Vagina (tissue), 2 donors: ENCODE measurements around the gene L3MBTL1. TPM values are rescaled to one million over a fixed set of nuclear protein-coding genes. Genes with fewer than 3 reads are reported as not detected.
"Not testable (repeated sequence)": the region's sequence is repeated elsewhere in the genome, so short reads cannot be mapped to it uniquely, and the experiment has no call there.

Experiments used
- DNase-seq, 2 donors: peaks; one replicate each; pipeline ENCODE4 v3.0.0-alpha.2; 2017; ENCODE audit errors: extremely low spot score in 2 of 2
- H3K27ac ChIP-seq: fragments of 200-600 bp; sonication (generic); one replicate; pipeline ENCODE4 v1.5.1; 2019
- H3K27me3 ChIP-seq: fragments of 200-600 bp; sonication (generic); one replicate; pipeline ENCODE4 v1.5.1; 2019
- H3K36me3 ChIP-seq, 2 donors: fragments of 200-600 bp; sonication (generic); one replicate each; pipeline ENCODE4 v1.5.1; 2017 to 2019
- H3K4me1 ChIP-seq: fragments of 200-600 bp; sonication (generic); one replicate; pipeline ENCODE4 v1.5.1; 2019
- H3K4me3 ChIP-seq, 2 donors: fragments of 200-600 bp; sonication (generic); 1 replicate in 1 of 2; 2 replicates in 1 of 2; pipeline ENCODE4 v1.5.1; 2016 to 2019
- H3K9me3 ChIP-seq: fragments of 200-600 bp; sonication (generic); one replicate; pipeline ENCODE4 v1.5.1; 2019
- POLR2A ChIP-seq, 2 donors: fragments of 450-650 bp; IDR thresholded peaks; one replicate each; pipeline ENCODE4 v1.6.1; 2017; ENCODE audit warnings: antibody characterized with exemption in 2 of 2, mild to moderate bottlenecking in 2 of 2, moderate library complexity in 2 of 2
- POLR2AphosphoS5 ChIP-seq, 2 donors: sonication (generic); formaldehyde crosslinking; IDR thresholded peaks; one replicate each; pipeline ENCODE4 v1.9.0; 2017; ENCODE audit warnings: antibody characterized with exemption in 2 of 2, mild to moderate bottlenecking in 2 of 2, low read depth in 1 of 2; ENCODE audit not compliant: insufficient read depth in 1 of 2
- intact Hi-C: fragments of 100-400 bp; cut with DNase I; formaldehyde crosslinking; loops from one replicate; pipeline ENCODE4 v1.15.1; 2023
- total RNA-seq: library from RNA; depleted of rRNA; stranded (reverse); fragments of >200 nt; gene quantifications from one replicate; pipeline ENCODE4 v1.2.3, GENCODE V29; 2016
- TF ChIP-seq, protein P1 (sequence below), 3 experiments: fragments of 450-650 bp in 2 of 3; fragments of 200-600 bp in 1 of 3; sonication (generic) in 1 of 3; IDR thresholded peaks; one replicate each; pipeline ENCODE4 v1.5.1; 2017 to 2019; ENCODE audit warnings: antibody characterized with exemption in 3 of 3, mild to moderate bottlenecking in 2 of 3, moderate library complexity in 2 of 3

Gene L3MBTL1
- total RNA-seq, 1 donor from 2014 or later = 20.9 TPM

DNA sequence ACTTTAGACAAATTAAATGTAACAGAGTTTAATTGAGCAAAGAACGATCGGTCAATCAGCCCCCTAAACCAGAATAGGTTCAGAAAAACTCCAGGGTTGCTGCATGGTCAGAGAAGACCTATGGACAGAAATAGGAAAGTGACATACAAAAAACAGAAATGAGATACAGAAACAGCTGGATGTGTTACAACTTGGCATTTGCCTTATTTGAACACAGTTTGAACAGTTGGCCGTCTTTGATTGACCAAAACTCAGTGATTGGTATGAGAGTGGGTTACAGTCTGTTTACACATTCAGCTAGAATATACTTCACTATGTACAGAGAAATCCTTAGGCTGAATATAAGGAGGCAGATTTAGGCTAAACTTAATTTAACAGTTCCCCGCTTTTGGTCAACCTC is 29.9 kb upstream of the L3MBTL1 start:
- DNase-seq = no peak
- Histone ChIP-seq H3K27me3 (no peaks in the 10 kb centered on the region), H3K9me3 (no peaks in the 10 kb centered on the region), H3K27ac (no peak overlapping the region), H3K4me1 (no peaks in the 10 kb centered on the region), H3K36me3 (no peaks in the 10 kb centered on the region), H3K4me3 (no peak overlapping the region)
- TF ChIP-seq, protein P1, sequence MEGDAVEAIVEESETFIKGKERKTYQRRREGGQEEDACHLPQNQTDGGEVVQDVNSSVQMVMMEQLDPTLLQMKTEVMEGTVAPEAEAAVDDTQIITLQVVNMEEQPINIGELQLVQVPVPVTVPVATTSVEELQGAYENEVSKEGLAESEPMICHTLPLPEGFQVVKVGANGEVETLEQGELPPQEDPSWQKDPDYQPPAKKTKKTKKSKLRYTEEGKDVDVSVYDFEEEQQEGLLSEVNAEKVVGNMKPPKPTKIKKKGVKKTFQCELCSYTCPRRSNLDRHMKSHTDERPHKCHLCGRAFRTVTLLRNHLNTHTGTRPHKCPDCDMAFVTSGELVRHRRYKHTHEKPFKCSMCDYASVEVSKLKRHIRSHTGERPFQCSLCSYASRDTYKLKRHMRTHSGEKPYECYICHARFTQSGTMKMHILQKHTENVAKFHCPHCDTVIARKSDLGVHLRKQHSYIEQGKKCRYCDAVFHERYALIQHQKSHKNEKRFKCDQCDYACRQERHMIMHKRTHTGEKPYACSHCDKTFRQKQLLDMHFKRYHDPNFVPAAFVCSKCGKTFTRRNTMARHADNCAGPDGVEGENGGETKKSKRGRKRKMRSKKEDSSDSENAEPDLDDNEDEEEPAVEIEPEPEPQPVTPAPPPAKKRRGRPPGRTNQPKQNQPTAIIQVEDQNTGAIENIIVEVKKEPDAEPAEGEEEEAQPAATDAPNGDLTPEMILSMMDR (IDR thresholded peaks at IDR 0.05) = no peak
- TF ChIP-seq POLR2AphosphoS5 (IDR thresholded peaks at IDR 0.05; ENCODE audit: insufficient read depth in 1 of 2, low read depth in 1 of 2) (no peak), POLR2A (IDR thresholded peaks at IDR 0.05) (no peak)
- intact Hi-C loops = no loop called here

DNA sequence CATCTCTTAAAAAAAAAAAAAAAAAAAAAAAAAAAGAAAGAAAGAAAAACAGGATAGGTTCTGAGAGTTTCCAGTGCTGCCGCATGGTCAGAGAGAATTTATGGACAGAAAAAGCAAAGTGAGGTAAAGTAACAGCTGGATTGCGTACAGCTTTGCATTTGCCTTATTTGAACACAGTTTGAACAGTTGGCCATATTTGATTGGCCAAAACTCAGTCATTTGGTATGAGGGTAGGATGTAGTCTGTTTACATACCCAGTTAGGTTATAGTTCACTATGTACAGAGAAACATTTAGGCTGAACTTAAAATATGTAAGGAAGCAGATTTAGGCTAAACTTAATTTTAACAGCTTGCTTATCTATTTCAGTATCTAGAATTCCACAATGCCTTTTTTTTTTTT is 17.5 kb upstream of the L3MBTL1 start:
- no peak for TF ChIP-seq POLR2AphosphoS5 (IDR thresholded peaks at IDR 0.05; ENCODE audit: insufficient read depth in 1 of 2, low read depth in 1 of 2)
- no peak for TF ChIP-seq POLR2A (IDR thresholded peaks at IDR 0.05)
- TF ChIP-seq, protein P1 (IDR thresholded peaks at IDR 0.05) = no peak
- Histone ChIP-seq H3K4me3 (no peak overlapping the region), H3K4me1 (no peaks in the 10 kb centered on the region), H3K27ac (no peak overlapping the region), H3K9me3 (no peaks in the 10 kb centered on the region), H3K27me3 (no peaks in the 10 kb centered on the region), H3K36me3 (no peaks in the 10 kb centered on the region)
- intact Hi-C loops = no loop called here
- DNase-seq = no peak

DNA sequence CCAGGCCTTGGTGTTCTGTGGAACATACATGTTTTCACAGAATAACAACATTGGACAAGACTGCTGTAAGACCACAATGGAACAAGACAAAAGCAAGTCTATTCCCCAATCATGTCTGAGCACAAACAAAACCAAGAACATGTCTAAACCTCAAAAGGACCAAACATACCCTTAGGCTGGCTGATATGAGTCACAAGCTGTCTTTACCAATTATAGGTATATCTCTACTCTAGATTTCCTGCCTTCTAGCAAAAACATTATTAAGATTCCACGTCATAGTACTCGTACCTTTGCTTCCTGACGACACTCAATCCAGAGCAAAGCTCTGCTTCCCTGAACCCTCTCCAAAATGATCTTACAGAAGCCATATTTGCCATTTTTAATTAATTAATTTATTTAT is 15.4 kb upstream of the L3MBTL1 start:
- no peaks in the 10 kb centered on the region for H3K36me3 ChIP-seq
- H3K27ac ChIP-seq = no peak overlapping the region
- no peaks in the 10 kb centered on the region for H3K27me3 ChIP-seq
- TF ChIP-seq POLR2AphosphoS5 (IDR thresholded peaks at IDR 0.05; ENCODE audit: insufficient read depth in 1 of 2, low read depth in 1 of 2) = peak in 1 of 2 donors; percentile 27
- TF ChIP-seq, protein P1 (IDR thresholded peaks at IDR 0.05) = no peak
- H3K4me3 ChIP-seq = no peak overlapping the region
- H3K4me1 ChIP-seq = no peaks in the 10 kb centered on the region
- intact Hi-C loops = no loop called here
- DNase-seq = no peak
- no peaks in the 10 kb centered on the region for H3K9me3 ChIP-seq

DNA sequence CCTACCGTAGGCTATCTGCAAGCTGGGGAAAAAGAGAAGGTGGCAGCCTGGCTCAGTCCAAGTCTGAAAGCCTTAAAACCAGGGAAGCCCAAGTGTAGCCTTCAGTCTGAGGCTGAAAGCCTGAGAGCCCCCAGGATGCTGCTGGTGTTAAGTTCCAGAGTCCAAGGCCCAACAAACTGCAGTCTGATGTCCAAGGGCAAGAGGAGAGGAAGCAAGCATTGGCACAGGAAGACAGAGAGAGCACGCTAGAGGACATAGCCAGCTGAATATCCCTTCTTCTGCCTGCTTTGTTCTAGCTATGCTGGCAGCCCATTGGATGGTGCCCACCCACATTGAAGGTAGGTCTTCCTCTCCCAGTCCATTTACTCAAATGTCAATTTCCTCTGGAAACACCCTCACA is 12.1 kb upstream of the L3MBTL1 start:
- DNase-seq = no peak
- Histone ChIP-seq H3K4me1 (no peaks in the 10 kb centered on the region), H3K4me3 (no peak overlapping the region), H3K9me3 (no peaks in the 10 kb centered on the region), H3K27me3 (no peaks in the 10 kb centered on the region), H3K36me3 (no peaks in the 10 kb centered on the region), H3K27ac (no peak overlapping the region)
- no peak for TF ChIP-seq POLR2AphosphoS5 (IDR thresholded peaks at IDR 0.05; ENCODE audit: insufficient read depth in 1 of 2, low read depth in 1 of 2)
- TF ChIP-seq, protein P1 (IDR thresholded peaks at IDR 0.05) = no peak
- intact Hi-C loops = no loop called here

DNA sequence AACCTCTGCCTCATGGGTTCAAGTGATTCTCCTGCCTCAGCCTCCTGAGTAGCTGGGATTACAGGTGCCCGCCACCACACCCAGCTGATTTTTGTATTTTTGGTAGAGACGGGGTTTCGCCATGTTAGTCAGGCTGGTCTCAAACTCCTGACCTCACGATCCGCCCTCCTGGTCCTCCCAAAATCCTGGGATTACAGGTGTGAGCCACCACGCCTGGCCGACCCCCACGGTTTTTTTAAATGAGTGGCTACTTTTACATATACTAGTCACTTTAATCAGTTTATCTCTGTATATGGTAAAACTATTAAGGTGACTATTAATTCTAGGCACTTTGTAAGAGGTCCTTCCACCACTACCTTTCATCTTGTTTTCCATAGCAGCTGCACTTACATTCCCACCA is 5.5 kb upstream of the L3MBTL1 start:
- H3K4me3 ChIP-seq, H3K27me3 ChIP-seq, H3K9me3 ChIP-seq, H3K27ac ChIP-seq, DNase-seq, H3K4me1 ChIP-seq, H3K36me3 ChIP-seq, intact Hi-C loops: not testable (repeated sequence)

DNA sequence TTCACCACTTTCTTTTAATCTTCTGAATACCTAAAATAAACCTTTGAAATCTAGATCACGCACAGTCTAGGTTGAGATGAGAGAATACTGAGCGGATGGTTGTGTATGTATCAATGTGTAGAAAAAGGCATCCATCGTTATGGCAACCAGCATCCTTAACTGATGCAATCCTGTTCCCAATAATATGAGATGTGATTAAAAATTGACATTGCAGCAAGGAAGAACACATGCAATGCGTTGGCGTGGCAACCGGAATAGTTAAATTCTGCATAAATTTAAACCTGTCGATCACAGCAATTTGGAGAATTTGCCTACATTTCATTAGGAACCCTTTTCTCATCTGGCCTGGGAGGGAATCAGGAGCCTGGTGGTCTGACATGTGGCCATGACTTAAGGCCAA is 1.3 kb upstream of the L3MBTL1 start:
- H3K4me3 ChIP-seq = no peak overlapping the region
- no peaks in the 10 kb centered on the region for H3K27me3 ChIP-seq
- intact Hi-C loops = no loop called here
- H3K36me3 ChIP-seq = no peaks in the 10 kb centered on the region
- TF ChIP-seq POLR2AphosphoS5 (IDR thresholded peaks at IDR 0.05; ENCODE audit: insufficient read depth in 1 of 2, low read depth in 1 of 2) (no peak), POLR2A (IDR thresholded peaks at IDR 0.05) (no peak)
- TF ChIP-seq, protein P1 (IDR thresholded peaks at IDR 0.05) = no peak
- no peaks in the 10 kb centered on the region for H3K9me3 ChIP-seq
- no peak for DNase-seq
- no peak overlapping the region for H3K27ac ChIP-seq
- peaks cover 17% of the 10 kb centered on the region for H3K4me1 ChIP-seq
